ENCODE measurements around the gene RFC3.

RFC3 gene

GRCh38 chr13:33860526-33860925 is 42.6 kb downstream of the RFC3 start:
- TF ChIP-seq, protein P1, sequence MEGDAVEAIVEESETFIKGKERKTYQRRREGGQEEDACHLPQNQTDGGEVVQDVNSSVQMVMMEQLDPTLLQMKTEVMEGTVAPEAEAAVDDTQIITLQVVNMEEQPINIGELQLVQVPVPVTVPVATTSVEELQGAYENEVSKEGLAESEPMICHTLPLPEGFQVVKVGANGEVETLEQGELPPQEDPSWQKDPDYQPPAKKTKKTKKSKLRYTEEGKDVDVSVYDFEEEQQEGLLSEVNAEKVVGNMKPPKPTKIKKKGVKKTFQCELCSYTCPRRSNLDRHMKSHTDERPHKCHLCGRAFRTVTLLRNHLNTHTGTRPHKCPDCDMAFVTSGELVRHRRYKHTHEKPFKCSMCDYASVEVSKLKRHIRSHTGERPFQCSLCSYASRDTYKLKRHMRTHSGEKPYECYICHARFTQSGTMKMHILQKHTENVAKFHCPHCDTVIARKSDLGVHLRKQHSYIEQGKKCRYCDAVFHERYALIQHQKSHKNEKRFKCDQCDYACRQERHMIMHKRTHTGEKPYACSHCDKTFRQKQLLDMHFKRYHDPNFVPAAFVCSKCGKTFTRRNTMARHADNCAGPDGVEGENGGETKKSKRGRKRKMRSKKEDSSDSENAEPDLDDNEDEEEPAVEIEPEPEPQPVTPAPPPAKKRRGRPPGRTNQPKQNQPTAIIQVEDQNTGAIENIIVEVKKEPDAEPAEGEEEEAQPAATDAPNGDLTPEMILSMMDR (IDR thresholded peaks at IDR 0.05; ENCODE audit: poor library complexity, severe bottlenecking), result no peak
- no peak for DNase-seq (ENCODE audit: low spot score)
- peak overlapping the region; percentile 22 for H3K27ac ChIP-seq (ENCODE audit: poor library complexity, severe bottlenecking)
- no peaks in the 10 kb centered on the region for H3K27me3 ChIP-seq (ENCODE audit: insufficient read depth, poor library complexity, severe bottlenecking)
- H3K9me3 ChIP-seq (ENCODE audit: severe bottlenecking), result no peaks in the 10 kb centered on the region
- peaks cover 9% of the 10 kb centered on the region; the same call in 1 of the 2 replicates for H3K36me3 ChIP-seq (ENCODE audit: low read depth)
- H3K4me1 ChIP-seq (ENCODE audit: insufficient read depth, poor library complexity, severe bottlenecking), result peaks cover 13% of the 10 kb centered on the region
- no peak overlapping the region for H3K4me3 ChIP-seq (ENCODE audit: severe bottlenecking)
- ATAC-seq (ENCODE audit: low read depth), result no peak

DNA sequence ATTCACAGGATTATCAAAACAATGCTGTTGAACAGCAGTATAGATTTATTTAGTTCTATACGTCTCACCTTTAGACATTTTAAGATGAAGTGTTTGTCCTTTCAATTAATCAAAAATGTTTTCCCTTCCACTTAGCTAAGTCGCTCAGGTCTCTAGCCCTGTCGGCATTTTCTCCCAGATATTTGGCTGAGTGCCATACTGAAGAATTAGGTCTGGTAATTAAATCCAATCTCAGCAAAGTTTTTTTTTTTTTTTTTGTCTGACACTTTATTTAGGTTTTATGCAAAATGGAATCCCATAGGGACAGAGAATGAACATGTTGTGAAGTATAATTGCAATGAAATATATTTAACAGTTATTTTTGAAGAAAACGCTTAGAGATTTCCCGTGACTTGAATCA is 44.1 kb downstream of the RFC3 start:
- TF ChIP-seq, protein P1 (IDR thresholded peaks at IDR 0.05; ENCODE audit: poor library complexity, severe bottlenecking), result no peak
- no peak overlapping the region for H3K4me3 ChIP-seq (ENCODE audit: severe bottlenecking)
- peaks cover 3% of the 10 kb centered on the region; the same call in 1 of the 2 replicates for H3K36me3 ChIP-seq (ENCODE audit: low read depth)
- peaks cover 13% of the 10 kb centered on the region for H3K4me1 ChIP-seq (ENCODE audit: insufficient read depth, poor library complexity, severe bottlenecking)
- ATAC-seq (ENCODE audit: low read depth) (no peak), DNase-seq (ENCODE audit: low spot score) (no peak)
- H3K27ac ChIP-seq (ENCODE audit: poor library complexity, severe bottlenecking), result no peak overlapping the region
- no peaks in the 10 kb centered on the region for H3K27me3 ChIP-seq (ENCODE audit: insufficient read depth, poor library complexity, severe bottlenecking)
- H3K9me3 ChIP-seq (ENCODE audit: severe bottlenecking), result no peaks in the 10 kb centered on the region

GRCh38 chr13:33863188-33863789 is 45.3 kb downstream of the RFC3 start:
- Histone ChIP-seq H3K27ac (ENCODE audit: poor library complexity, severe bottlenecking) (no peak overlapping the region), H3K4me3 (ENCODE audit: severe bottlenecking) (no peak overlapping the region), H3K27me3 (ENCODE audit: insufficient read depth, poor library complexity, severe bottlenecking) (no peaks in the 10 kb centered on the region), H3K4me1 (ENCODE audit: insufficient read depth, poor library complexity, severe bottlenecking) (peaks cover 13% of the 10 kb centered on the region), H3K9me3 (ENCODE audit: severe bottlenecking) (no peaks in the 10 kb centered on the region), H3K36me3 (ENCODE audit: low read depth) (no peaks in the 10 kb centered on the region)
- TF ChIP-seq, protein P1 (IDR thresholded peaks at IDR 0.05; ENCODE audit: poor library complexity, severe bottlenecking), result no peak
- ATAC-seq (ENCODE audit: low read depth) (no peak), DNase-seq (ENCODE audit: low spot score) (no peak)

DNA sequence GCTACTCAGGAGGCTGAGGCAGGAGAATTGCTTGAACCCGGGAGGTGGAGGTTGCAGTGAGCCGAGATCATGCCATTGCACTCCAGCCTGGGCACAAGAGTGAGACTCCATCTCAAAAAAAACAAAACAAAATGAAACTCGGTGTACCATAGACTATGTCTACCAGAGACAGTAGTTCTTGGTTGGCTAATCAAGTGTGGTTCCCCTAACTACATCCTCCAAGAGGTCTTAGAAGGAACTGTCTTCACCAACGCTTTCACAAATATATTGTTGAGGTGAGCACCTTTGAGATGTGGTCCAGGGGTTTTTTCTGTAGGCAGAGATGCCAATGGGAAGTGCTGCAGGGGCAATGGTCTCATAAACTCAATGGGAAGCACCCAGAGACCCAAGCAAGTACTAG is 48.0 kb downstream of the RFC3 start:
- H3K4me3 ChIP-seq (ENCODE audit: severe bottlenecking), result no peak overlapping the region
- H3K4me1 ChIP-seq (ENCODE audit: insufficient read depth, poor library complexity, severe bottlenecking), result no peaks in the 10 kb centered on the region
- no peaks in the 10 kb centered on the region for H3K27me3 ChIP-seq (ENCODE audit: insufficient read depth, poor library complexity, severe bottlenecking)
- TF ChIP-seq, protein P1 (IDR thresholded peaks at IDR 0.05; ENCODE audit: poor library complexity, severe bottlenecking), result no peak
- DNase-seq (ENCODE audit: low spot score), result no peak
- no peak overlapping the region for H3K27ac ChIP-seq (ENCODE audit: poor library complexity, severe bottlenecking)
- ATAC-seq (ENCODE audit: low read depth), result no peak
- no peaks in the 10 kb centered on the region for H3K36me3 ChIP-seq (ENCODE audit: low read depth)
- H3K9me3 ChIP-seq (ENCODE audit: severe bottlenecking), result no peaks in the 10 kb centered on the region

DNA sequence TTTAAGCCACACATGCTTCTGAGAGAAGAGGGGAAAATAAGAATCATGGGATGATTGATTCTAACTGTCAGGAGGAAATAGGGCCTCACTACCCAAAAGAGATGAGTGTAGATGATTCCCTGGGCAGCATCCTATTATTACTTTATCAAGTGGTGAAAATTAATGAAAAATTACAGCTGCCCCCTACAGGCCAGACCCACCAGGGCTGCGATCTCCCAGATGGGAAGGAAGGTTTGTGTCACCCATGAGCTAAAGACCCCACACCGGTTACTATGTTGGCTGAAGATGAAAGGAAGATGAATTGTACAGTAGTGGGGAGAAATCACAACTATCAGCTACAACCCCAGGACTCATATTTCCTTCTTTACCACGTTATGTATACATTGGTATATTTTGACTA is 49.5 kb downstream of the RFC3 start:
- no peaks in the 10 kb centered on the region for H3K4me1 ChIP-seq (ENCODE audit: insufficient read depth, poor library complexity, severe bottlenecking)

More for the DNA sequence above, 49.5 kb downstream of the RFC3 start:
- H3K4me3 ChIP-seq (ENCODE audit: severe bottlenecking), result no peak overlapping the region
- no peak for DNase-seq (ENCODE audit: low spot score)
- ATAC-seq (ENCODE audit: low read depth), result no peak
- H3K9me3 ChIP-seq (ENCODE audit: severe bottlenecking), result no peaks in the 10 kb centered on the region
- no peak overlapping the region for H3K27ac ChIP-seq (ENCODE audit: poor library complexity, severe bottlenecking)
- H3K27me3 ChIP-seq (ENCODE audit: insufficient read depth, poor library complexity, severe bottlenecking), result no peaks in the 10 kb centered on the region
- no peaks in the 10 kb centered on the region for H3K36me3 ChIP-seq (ENCODE audit: low read depth)
- TF ChIP-seq, protein P1 (IDR thresholded peaks at IDR 0.05; ENCODE audit: poor library complexity, severe bottlenecking), result no peak
